HG03280 (cell line): ENCODE results near the gene MACROD1.

Experiments used
- ATAC-seq: cut with Tn5 transposase; IDR thresholded peaks from one replicate; pipeline ENCODE4 v1.9.1; 2021; ENCODE audit warnings: mild to moderate bottlenecking, moderate library complexity; ENCODE audit not compliant: unreplicated experiment

Gene MACROD1

DNA sequence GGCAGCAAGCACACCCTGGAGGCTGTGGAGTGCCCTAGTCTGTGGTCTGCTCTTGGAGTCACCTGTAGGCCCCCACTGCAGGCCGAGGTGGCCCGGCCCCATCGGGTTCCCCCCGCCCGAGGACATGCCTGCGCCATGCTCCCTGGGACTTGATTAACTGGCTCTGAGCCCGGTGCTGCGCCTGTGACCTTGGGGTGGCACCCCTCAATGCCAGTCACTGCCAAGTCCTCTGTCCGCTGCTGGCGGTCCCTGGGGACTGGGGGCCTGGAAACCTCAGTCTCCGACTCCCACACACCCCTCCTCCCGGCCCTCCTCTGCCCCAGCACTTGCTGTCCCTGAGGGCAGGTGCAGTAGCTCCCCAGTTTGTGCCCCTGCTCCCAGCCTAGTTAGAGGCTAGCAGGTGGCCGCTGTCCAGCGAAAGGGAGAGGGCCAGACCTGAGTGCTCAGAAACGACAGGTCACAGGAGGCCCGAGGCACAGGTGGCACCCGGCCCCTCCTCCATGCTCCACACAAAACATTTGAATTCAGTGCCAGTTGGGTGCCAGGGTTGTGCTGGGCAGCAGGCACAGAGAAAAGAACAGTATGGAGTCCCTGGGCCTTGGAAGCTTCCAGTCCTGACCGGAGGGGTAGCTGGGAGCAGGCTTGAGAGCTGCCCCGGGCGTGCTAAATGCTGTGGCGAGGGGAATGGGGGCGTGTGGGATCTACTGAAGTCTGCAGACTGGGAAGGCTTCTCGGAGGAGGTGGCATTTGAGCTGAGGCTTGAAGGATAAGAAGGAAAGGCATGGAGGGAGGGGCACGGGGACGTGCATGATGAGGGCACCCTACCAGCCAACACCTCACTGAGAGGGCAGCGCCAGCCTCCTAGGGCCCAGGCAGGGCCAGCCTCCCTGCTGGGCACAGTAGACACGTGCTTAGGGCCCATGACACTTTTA is 146.5 kb downstream of the MACROD1 start:
- no peak for ATAC-seq

DNA sequence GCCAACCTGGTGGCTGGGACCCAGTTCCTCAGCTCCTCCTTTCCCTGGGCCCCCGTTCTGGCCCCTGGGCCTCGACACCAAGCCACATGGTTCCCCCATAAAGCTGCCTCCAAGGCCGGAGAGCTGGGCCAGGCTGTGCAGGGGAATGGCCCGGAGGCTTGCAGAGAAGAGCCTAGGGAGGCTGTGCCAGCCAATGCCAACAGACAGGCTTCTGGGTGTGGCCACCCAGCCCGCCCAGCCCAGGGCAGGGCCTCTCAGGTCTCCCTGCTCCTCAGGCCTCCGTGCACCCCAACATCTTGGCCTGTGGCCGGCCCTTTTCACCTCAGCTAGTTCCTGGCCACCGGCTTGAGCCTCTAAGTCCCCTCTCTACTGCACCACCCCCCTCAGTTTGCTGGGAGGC is 147.6 kb downstream of the MACROD1 start:
- ATAC-seq = no peak

DNA sequence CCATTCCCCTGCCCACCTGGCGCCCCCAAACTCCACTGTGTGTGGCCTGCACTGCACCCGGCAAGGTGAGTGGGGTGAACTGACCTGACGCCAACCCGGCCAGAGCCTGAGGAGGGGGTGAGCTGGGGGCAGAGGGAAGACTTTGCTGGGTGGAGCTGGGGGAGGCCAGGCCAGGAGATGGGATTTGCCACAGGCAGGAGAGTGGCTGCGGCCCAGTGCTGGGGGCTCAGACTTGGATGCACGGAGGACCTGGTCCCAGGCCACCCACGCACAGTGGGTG is 148.0 kb downstream of the MACROD1 start:
- ATAC-seq = no peak

DNA sequence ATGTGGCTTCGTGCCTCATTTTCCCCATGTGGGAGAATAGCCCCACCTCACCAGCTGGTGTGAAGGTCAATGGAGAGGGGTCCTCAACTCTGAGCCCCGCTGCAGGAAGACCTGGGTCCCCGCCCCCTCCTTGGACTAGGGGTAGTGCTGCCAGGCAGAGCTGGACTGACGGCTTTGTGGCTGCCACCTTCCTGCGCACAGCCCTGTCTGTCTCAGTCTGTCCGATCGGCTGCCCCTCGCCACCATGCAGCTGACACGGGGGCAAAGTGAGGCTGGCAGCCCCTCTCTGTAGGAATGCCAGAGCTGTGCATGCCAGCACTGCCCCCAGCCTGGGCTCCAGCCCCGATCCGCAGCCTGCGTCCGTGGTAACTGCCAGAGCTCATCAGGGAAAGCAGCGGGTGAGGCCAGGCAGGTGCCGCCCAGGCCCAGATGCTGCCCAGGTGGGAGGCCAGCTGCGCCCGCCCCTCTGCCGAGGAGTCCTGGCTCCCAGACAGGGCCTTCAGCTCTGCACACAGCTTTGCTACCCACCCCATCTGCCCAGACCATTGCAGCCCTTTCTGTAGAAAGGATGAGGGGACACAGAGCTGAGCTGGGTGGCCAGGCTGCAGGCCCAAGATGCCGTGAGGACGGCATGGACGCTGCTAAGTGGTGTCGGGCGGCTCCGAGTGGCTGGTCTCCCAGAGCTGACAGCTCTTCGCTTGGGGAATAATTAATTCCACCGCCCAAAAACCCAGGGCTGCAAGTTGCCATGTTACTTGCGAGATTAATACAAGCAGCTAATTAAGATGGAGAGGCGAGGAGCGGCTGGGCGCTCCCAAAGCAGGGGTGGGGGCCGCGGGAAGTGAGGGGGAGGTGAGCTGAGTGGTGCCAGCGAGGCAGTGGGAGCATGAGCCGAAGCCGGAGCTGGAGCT is 149.7 kb downstream of the MACROD1 start:
- no peak for ATAC-seq

DNA sequence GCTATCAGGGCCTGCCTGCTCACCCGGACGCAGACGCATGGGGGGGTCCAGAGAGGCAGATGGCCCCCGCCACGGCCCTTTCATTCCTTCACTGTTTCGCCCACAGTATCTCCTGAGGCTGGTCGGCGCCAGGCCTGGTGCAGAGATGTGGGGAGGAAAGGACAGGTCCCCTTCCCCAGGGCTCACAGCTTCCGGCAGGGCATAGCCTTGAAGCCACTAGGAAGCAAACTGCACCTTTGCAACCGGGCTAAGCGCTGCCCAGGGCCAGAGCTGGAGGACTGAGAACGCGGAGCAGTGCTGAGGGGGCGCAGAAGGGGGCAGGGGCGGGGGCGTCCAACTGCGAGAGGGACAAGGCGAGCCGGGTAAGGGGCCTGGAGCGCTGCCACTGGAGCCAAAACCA is 150.4 kb downstream of the MACROD1 start:
- ATAC-seq = no peak

DNA sequence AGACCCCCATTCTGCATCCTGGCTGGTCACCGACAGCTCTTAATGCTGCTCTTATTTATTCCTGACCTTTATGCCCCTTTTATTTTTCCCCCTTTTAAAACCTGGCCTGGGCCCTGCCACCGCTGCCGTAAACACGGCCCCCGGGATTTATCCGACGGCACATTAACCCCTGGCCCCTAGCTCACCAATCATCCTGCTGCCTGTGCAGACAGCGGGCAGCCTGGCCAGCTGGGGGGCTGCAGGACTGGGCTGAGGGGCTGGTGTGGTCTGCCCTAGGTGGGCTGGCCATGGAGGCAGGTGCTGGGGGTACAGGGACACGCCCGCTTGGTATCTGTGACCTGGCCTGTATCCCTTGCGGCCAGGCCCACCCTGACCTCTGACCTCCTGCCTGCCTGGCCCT is 151.6 kb downstream of the MACROD1 start:
- no peak for ATAC-seq

DNA sequence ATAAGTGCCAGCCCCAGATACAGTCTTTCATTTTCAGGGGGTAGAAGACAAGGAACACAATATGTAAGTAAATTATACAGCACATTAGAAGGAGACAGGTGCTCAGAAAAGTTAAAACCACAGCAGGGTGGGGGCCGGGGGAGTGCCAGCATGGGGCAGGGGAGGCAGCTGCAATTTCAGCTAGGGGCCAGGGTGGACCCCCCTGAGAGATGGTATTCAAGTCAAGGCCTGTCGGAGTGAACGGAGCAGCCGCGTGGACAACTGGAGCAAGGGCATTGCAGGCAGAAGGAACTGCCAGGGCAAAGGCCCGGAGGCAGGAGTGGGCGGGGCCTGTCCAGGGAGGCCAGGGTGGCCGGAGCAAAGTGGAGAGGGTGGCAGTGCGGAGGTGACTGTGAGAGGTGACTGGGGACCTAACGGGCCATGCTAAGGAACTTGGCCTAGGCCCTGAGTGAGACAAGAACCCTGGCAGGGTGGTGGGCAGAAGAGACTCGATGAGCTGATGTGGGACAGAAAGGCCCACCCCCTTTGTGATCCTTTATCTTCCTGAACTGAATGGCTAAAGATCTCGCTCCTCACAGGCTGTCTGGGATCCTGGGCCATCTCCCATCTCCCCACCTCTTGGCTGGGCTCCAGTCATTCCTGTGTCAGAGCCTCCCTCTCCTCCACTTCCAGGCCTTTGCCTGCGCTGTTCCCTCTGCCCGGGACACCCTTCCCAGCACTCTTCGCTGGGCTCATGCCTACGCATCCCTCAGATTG is 152.6 kb downstream of the MACROD1 start:
- ATAC-seq = no peak

DNA sequence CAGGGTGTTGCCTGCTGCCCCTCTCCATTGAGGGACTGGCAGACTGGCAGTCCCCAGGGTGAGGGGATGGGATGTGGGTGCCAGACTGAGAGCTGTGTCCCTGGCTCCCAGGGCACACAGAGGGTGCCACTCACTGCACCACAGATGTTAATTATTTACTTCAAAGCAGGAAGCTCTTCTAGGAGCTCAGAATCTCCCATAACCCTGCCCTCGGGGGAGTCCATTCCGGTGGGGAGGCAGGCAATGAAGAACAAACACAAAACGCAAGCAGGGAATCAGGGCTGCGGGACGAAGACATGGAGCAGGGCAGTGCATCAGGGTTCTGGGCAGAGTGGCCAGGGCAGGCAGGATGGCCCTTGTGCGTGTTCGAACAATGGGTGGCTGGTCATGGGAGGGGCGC is 154.5 kb downstream of the MACROD1 start:
- ATAC-seq = no peak

DNA sequence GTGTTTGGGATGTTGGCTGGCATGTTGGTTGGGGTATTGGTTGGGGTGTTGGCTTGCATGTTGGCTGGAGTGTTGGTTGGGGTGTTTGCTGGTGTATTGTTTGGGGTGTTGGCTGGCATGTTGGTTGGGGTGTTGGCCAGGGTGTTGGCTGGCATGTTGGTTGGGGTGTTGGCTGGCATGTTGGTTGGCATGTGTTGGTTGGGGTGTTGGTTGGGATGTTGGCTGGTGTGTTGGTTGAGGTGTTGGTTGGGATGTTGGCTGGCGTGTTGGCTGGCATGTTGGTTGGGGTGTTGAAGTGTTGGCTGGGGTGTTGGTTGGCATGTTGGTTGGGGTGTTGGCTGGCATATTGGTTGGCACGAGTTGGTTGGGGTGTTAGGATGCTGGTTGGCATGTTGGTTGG is 155.1 kb downstream of the MACROD1 start:
- ATAC-seq = no peak

DNA sequence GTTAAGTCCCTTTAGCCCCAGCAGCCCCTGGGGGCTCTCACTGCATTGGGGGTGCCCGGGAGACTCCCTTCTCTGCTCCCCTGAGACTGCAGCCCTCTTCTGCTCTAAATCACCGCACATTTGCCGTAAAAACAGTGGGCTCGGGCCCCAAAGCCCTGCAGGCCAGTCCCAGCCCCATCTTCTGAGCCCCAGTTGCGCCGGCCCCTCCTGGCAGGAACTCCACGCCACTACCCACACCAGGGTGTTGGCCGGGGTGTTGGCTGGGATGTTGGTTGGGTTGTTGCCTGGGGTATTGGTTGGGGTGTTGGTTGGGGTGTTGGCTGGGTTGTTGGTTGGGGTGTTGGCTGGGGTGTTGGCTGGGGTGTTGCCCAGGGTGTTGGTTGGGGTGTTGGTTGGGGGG is 156.2 kb downstream of the MACROD1 start:
- ATAC-seq = no peak

DNA sequence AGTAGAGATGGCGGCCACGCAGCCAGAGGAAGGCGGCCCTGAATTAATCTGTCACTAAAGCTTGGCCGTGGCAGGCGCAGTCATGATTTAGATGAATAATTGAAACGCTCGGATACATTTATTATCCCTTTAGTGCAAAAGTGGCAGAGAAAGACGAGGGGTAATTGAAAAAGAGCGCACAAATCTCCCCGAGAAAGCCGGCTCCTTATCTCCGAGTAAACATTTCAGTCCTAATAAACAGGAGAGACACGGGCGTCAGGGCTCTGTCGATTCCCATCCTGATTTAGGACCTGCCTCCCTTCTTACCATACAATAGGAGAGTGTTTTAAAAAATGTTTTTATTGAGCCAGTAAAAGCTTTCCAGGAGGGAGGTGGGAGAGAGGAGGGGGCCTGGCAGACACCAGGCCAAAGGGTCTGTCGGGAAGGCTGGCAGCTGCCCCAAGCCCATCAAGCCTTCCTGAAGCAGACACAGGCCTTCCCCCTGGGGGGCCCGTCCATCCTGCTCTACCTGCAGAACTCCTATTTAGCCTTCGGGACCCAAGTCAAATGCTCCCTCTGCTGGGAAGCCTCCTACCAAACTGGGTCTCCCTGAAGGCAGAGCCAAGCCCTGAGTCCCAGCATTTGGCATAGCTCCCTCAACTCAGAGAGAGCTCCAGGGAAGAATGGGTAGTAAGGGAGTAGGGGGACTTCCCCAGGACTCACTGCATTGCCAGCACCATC is 156.8 kb downstream of the MACROD1 start:
- no peak for ATAC-seq

DNA sequence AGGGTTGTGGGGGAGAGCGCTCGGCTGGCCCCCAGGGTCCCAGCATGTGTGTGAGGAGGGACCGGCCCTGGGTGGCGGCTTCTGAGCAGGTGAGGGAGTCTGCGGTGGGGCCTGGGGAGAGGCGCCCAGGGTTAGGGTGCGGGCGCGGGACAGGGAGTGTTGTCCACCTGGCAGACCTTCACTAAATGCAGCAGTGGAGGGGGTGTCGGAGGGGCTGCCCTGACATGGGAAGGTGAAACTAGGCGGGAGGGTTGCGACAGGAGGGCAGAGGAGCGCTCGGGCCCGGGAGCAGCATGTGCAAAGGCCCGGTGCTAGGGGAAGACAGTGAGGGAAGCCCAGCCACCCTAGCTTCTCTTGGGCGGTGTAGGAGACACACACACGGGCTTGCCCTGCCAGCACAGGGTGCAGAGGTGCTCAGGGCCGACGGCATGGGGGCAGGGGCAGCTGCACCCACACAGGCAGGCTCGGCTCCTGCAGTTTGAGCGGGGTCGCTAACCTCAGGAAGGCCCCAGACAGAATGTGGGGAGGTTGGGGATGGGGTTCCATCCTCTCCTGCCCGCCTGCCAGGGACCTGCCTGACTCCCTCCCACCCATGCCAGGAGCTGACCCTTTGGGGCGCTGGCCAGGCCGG is 157.5 kb downstream of the MACROD1 start:
- no peak for ATAC-seq

DNA sequence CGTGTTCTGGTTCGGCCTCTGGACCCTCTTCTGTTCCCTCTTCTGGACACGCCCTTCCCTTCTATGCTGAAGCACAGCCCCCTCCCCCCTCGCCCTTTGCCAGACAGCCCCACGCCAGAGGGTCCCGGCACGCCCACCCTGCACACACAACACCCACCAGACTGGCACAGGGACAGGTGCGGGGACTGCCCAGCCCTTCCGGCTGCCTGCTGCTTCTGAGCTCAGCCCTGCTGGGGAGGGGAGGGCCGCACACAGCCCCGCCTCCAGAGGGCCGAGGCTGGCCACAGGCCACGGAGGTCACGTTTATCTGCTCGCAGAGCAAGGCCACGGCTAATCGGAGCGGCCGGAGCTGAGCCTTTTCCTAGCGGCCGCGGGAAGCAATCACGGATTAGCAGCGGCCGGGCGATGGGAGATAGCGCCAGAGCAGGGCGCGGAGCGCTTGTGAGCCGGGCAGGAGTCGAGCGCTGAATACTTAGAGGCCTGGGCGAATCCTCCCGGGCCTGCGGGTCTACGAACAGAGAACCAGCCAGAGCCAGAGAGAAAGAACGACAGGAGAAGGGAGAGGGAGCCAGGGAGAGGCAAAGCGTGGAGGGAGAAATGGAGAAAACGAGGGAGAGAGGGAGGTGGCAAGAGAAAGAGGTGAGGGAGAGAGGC is 158.2 kb downstream of the MACROD1 start:
- no peak for ATAC-seq

DNA sequence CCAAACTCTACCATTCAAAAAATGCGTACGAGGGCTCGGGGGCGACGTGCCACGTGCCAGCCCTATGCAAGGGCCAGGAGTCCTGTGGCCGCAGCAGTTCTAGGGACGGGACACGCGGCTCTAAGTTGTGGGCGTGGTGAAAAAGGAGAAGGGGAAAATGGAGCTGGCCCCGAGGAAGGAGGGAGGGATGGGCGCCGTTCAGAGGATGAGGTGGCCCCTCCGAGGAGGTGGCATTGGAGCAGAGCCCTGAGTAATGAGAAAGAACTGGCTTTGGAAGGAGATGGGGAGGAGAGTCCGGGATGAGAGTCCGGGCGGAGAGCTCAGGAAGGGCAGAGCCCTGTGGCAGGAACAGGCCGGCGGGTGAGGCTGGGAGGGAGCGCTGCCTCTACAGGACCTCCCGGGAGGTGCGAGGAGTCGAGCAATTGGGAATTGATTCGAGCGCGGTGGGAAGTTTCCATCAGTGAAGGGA is 158.7 kb downstream of the MACROD1 start:
- ATAC-seq = no peak

DNA sequence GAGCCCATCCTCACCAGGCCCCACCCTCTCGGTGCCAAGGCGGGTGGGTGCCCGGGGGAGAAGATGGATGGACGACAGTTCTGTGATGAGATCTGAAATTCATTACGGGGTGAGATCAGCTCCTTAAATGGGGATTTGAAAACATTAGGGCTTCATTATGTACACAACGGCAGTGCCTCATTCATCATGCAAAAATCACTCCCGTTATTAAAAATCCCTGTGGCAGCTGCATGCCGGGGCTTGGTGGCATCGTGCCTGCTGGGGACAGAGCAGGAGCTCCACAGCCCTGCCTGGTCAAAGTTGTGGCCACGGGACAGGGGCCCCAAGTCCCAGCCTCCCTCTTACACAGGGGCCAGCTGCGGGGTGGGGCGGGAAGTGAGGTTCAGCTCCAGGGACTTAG is 159.5 kb downstream of the MACROD1 start:
- ATAC-seq = no peak

DNA sequence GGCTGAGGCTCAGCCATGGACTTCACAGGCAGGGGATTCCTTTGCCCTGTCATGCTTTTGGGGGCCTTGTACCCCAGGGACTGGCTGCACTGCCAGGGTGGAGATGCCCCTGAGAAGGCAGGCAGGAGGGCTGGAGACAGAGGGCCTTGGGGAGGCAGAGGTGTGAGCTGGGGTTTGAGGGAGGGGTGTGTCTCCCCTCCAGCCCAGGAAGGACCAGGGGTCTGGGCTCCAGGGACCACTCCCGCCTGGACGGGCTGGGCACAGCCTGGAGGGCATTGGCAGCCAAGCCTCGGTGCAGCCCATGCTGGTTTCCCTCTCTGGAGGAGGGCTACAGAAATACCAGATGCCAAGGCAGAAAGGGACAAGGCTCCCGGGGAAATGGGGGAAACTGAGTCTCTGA is 160.2 kb downstream of the MACROD1 start:
- no peak for ATAC-seq

DNA sequence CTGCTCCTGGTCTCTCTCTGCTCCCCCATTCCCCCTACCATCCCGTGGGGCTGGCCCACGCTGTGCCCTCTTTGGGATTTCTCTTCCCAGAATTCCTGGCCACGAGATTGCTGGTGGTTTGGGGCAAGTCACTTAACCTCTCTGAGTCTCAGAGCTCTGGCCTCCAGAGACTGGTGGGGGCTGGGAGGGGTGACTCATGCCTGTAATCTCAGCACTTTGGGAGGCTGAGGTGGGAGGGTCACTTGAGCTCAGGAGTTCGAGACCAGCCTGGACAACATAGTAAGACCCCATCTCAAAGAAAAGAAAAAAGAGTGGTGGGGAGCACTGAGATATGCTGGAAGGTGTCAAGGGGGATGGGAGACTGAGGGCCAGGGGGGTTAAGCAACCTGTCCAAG is 161.3 kb downstream of the MACROD1 start:
- no peak for ATAC-seq

DNA sequence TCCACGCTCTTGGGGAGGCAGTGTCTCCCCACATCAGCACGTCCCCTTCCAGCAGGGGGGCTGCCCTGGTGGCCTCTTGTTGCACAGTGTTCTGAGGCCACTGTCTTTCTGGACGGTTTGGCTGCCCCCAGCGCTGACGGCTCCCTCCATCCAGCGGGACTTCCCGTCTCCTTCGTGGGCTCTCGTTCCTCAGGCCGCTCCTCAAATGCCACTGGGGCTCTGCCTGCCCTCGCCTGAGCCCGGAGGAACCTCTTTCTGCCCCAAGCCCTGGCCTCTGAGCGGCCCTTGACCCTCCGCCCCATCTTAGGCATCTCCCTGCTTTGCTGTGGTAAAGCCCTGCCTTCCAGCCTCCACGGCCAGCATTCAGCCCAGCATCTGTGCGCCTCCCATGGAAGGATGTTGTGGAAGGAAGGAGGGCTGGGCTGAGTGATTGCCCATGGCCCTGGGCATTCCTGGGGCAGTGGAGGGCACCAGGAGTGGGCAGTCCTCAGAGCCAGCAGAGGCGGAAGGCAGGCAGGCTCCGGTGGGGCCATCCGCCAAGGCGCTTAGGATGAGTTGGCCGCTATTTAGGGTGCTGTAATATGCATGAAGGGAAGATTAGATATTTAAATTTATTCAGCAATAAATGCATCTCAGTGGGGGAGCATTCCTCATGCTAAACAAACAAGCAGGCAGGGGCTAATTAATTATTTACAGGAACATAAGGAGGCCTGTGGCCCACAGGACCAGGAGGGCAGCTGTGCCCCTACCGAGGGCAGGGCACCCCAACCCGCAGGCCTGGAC is 161.9 kb downstream of the MACROD1 start:
- ATAC-seq = no peak
